ENCODE results near the gene PDE8A.
A peak's percentile ranks its signal among the peaks of the same experiment; 100 is the strongest.
"Not testable (repeated sequence)": the region's sequence is repeated elsewhere in the genome, so short reads cannot be mapped to it uniquely, and the experiment has no call there.

PDE8A gene

DNA sequence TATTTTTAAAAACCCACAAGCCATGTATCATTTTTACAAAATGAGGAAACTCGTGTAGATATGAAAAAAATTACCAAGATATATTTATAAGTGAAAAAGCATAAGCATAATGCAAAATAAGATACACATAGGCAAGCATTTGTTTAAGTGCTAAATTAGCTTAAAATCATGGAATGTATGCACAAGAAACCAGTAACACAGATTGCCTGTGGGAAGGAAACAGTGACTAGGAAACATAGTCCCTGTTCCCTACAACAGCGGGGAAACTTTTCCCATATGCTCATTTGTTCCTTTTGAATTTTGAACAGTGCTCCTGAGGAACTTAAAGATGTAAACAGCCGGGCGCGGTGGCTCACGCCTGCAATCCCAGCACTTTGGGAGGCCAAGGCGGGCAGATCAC, 169.5 kb downstream of the PDE8A start:
- H3K4me3 ChIP-seq (ENCODE audit: low read depth, low read length): no peak overlapping the region
- DNase-seq (ENCODE audit: low read depth): no peak

DNA sequence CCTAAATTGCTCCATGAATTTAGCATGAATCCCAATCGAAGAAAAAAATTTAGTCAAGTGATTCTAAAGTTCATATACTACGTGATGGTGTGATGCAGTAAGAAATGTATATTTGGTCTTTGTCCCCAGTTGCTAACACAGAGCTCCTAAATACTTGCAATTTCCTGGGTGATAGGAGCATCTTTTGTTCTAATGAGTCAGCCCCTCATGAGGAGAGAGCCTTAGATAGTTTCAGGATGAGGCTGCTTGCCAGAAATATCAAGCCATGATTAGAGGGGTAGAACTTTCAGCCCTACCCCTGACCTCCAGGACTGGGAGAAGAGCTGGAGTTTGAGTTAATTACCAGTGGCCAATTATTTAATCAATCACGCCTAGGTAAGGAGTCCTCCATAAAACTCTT, 170.2 kb downstream of the PDE8A start:
- no peak for DNase-seq (ENCODE audit: low read depth)
- no peak overlapping the region for H3K4me3 ChIP-seq (ENCODE audit: low read depth, low read length)

DNA sequence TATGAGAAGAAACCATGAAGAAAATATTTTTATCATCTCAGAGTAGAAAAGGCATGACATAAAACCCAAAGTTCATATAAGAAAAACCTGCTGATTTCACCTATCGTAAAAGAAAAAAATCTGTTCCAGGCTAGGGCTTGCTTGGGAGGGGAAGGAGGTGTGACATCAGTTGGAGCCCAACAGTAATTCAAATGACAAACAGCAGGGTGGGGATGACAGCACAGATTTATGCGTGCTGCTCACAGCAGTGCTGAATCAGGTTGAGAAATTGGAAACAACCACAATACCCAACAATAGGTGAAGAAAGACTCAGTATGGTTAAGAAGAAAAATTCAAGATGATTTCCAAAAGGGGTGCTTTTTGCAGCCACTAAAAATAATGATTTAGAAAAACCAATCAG, 172.4 kb downstream of the PDE8A start:
- no peak overlapping the region for H3K4me3 ChIP-seq (ENCODE audit: low read depth, low read length)
- DNase-seq (ENCODE audit: low read depth): no peak

DNA sequence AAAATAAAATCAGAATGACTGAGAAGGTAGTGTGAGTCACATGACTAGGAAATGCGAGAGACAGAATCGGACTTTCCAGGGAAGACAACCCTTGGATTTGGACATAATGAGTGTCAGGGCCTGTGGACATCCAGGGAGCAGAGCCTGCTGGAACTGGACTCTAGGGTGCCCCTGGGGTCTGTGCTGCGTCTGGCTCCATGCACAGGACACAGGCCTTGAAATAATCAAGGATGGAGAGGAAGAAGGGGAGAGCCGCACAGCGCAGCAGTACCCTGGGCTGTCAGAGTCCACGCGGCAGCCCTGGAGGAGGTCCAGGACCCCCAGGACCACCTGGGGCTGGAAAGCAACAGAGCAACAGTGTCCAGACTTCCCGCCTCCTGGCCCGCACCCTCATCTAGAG, 173.7 kb downstream of the PDE8A start:
- no peak overlapping the region for H3K4me3 ChIP-seq (ENCODE audit: low read depth, low read length)
- no peak for DNase-seq (ENCODE audit: low read depth)

DNA sequence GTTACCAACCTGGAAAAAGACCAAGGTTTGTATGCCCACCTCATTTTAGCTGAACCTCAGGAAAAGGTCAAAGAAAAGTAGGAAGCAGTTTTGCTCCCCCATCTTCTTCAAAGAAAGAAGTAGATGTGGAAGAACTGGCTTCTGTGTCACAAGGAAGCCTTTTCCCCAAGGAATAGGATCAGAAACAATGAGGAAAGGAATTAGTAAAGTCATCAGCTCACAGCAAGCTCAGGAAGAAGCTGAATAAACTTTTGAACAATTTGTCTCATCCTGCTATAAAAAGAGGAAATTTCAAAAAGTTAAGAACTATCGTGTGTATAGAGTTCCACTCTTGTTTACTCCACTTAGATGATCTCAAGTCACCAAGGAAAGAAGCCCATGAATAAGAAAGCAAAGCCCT, 174.2 kb downstream of the PDE8A start:
- DNase-seq (ENCODE audit: low read depth): no peak
- H3K4me3 ChIP-seq (ENCODE audit: low read depth, low read length): no peak overlapping the region

DNA sequence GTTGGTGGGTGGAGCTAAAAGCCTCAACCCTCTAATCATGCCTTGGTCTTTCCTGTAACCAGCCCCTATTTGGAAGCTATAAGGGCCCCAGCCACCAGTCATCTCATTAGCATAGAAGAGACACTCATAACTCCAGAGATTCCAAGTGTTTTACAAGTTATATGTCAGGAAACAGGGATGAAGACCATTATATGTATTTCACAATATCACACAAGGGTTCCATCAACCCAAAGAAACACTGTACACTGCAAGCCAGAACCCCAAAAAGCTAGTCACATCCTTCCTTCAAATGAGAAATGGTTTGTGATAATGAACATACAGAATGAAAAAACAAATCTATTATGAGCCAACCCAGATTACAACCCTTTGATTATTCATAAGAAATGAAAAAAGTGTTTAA, 175.7 kb downstream of the PDE8A start:
- H3K4me3 ChIP-seq (ENCODE audit: low read depth, low read length): no peak overlapping the region
- no peak for DNase-seq (ENCODE audit: low read depth)

DNA sequence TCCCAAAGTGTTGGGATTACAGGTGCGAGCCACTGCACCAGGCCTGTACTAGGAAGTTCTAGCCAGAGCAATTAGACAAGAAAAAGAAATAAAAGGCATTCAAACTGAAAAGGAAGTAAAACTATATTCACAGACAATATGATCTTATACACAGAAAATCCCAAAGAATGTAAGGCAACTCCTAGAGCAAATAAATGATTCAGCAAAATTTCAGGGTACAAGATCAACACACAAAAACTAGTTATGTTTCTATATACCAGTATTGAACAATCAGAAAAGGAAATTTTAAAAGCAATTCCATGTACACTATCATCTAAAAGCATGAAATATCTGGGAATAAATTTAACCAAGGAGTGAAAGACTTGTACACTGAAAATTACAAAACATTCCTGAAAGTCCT, 180.6 kb downstream of the PDE8A start:
- no peak for DNase-seq (ENCODE audit: low read depth)
- H3K4me3 ChIP-seq (ENCODE audit: low read depth, low read length): no peak overlapping the region

DNA sequence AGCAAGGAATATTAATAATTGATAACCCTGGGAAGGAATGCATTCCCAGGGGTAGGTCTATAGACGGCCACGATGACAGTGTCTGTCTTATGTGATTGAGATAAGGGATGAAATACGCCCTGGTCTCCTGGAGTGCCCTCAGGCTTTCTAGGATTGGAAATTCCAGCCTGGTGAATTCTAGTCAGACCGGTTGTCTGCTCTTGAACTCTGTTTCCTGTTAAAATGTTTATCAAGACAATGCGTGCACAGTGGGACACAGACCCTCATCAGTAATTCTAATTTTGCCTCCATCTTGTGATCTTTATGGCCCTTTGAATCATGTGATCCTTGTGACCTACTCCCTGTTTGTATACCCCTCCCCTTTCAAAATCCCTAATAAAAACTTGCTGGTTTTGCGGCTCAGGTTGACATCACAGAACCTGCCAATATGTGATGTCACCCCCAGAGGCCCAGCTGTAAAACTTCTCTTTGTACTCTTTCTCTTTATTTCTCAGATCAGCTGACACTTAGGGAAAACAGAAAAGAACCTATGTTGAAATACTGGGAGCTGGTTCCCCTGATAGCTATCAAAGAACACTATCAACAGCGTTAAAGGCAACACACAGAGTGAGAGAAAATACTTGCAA, 183.3 kb downstream of the PDE8A start:
- no peak for DNase-seq (ENCODE audit: low read depth)

DNA sequence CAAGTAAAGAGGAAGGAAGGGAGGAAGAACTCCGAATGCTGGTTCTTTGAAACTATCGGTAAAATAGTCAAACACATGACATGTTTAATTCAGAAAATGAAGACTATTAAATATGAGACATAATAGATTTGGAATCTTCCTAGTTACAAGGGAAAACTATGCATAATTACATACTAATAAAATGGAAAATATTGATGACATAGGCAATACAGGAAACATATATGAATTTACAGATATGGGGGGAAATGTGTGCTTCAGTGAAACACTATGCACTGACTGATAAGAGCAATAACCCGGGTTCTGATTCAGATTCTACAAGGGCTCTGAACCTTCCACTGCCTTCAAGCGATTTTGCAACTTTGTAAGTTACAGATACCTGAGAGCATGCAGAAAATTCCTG, 185.9 kb downstream of the PDE8A start:
- no peak for DNase-seq (ENCODE audit: low read depth)
- no peak overlapping the region for H3K4me3 ChIP-seq (ENCODE audit: low read depth, low read length)

More for the DNA sequence above, 183.3 kb downstream of the PDE8A start:
- H3K4me3 ChIP-seq (ENCODE audit: low read depth, low read length): no peak overlapping the region

DNA sequence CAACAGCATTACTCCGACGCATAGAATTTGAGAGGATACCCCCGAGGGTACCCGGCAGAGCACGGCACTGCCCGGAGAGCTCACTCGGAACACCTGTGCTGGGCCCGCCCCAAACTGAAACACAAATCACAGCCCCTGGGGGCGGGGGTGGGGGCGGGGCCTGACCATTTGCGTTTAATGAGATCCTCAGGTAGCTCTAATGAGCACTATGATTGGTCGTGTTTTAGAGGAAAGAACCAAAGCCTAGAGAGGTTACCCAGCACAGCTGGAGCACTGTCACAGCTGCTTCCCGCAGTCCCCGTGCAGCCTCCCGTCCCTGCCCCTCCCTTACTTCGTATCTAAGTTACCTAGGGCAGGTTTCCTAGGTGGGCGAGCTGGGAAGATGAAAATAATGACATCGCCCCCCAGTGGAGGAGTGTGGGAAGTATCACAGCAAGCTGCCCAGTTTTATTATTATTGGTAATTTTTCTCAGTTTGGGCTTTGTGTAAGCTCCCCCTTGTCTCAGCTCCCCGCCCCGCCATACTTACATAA, 187.1 kb downstream of the PDE8A start:
- no peak for DNase-seq (ENCODE audit: low read depth)
- H3K4me3 ChIP-seq (ENCODE audit: low read depth, low read length): peak overlapping the region; percentile 5

DNA sequence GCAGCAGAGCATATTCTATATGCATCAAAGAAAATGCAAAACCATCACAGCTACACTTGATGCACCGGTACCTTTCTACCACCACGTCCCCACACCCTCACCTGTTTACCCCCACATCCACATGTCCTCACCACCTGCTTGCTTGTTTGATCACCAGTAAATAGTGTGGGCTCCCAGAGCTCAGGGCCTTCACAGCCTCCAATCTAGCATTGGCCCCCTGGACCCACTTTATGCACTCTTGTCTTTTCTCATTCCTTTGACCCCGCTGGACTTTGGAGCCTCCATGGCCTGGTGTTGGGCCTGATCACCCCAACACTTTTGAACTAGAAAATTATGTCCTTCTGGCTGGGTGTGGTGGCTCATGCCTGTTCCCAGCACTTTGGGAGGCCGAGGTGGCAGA, 190.1 kb downstream of the PDE8A start:
- no peak overlapping the region for H3K4me3 ChIP-seq (ENCODE audit: low read depth, low read length)
- no peak for DNase-seq (ENCODE audit: low read depth)

DNA sequence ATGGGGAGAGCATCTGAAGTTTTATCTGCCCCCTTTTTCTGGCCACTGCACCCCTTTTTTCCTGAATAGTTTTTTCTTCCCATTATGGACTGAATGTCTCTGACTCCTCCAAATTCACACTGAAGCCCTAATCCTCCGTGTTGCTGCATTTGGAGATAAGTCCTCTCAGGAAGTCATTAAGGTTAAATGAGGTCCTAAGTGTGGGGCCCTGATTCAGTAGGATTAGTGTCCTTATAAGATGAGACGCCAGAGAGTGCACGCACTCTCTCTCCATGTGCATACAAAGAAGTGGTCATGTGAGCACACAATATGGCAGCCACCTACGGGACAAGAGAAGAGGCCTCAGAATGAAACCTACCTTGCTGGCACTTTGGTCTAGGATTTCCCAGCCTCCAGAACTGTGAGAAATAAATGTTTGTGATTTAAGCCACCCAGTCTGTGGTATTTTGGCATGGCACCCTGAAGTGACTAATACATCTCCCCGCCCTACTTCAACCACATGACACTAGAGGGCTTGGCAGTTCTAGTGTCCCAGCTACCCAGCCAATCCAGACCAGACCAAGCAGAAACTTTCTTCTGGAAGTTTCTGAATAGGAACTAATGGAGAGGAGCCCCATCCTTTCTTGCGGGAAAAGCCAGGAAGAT, 191.3 kb downstream of the PDE8A start:
- H3K4me3 ChIP-seq (ENCODE audit: low read depth, low read length): no peak overlapping the region

DNA sequence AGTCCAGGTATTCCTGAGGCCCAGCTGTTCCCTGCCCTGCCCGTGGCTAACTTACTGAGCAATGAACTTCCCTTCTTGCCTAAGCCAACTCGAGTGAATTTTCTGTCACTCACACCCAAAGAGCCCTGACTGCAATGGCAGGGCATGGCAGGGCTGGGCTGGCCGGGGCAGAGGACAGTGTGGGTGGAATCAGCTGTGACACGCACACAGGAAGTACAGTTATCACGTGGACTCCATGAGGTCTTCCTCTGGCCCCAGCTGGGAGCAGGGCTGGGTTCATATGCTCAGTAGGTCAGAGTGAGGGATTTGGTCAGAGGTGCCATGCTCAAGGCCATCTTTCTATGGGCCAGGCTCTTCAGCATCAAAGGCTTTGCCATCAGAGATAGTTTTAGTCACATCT, 192.0 kb downstream of the PDE8A start:
- DNase-seq (ENCODE audit: low read depth); H3K4me3 ChIP-seq (ENCODE audit: low read depth, low read length): not testable (repeated sequence)

More for the DNA sequence above, 191.3 kb downstream of the PDE8A start:
- DNase-seq (ENCODE audit: low read depth): no peak

DNA sequence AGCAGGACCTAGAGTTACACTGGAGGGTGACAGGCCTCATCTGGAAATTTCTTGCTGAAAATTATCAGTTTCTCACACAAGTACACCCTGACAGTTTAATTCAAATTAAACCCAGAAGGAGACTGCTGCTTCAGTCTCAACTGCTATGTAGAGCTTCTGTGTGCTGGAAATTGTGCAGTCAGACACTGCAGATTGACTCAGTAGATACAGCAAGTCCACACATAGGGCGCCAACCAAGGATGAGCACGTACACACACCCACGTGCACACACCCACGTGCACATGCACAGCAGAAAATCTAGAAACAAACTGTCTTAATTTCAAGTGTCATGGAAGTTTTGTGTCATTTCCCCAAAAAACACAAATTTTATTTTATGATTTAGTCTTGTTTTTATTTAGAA, 192.9 kb downstream of the PDE8A start:
- DNase-seq (ENCODE audit: low read depth): no peak
- H3K4me3 ChIP-seq (ENCODE audit: low read depth, low read length): no peak overlapping the region

DNA sequence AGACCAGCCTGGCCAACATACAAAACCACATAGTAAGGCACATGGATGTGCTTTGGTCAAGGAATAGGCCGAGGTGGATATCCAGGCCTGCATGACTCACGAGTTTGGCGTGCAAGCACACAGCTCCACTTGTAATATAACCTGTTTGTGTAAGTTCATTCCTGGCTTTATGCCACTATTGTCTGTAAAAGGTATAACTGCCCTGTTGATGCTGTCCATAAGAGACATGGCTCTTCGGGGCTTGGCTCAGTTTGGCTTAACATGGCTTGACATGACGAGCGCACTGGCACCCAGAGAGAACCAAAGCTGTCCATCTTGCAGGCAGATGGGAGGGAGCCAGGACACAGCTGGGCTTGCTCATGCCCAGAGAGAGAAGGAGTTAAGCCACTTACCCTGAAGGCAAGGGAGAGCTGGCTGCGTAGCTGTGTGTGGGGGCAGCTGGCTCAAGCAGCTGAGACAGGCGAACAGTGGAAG, 195.4 kb downstream of the PDE8A start:
- H3K4me3 ChIP-seq (ENCODE audit: low read depth, low read length): not testable (repeated sequence)
- peak; percentile 43 for DNase-seq (ENCODE audit: low read depth)

DNA sequence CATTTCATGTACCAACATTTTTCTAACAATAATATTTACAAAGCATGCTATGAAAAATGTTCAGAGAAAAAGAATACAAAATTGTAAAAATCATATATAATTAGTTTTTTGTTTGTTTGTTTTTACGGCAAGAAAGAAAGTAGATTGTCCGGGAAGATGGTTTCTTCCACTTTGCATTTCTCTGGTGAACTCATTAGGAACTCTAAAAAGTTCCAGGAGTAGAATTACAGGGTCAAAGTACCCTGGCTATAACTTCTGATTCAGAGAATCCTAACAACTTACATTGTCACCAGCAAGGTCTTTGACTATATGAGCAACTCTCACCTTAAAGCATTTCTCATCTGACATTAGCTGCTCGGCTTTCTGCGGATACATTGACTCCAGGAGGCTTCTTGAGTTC, 196.7 kb downstream of the PDE8A start:
- no peak for DNase-seq (ENCODE audit: low read depth)

DNA sequence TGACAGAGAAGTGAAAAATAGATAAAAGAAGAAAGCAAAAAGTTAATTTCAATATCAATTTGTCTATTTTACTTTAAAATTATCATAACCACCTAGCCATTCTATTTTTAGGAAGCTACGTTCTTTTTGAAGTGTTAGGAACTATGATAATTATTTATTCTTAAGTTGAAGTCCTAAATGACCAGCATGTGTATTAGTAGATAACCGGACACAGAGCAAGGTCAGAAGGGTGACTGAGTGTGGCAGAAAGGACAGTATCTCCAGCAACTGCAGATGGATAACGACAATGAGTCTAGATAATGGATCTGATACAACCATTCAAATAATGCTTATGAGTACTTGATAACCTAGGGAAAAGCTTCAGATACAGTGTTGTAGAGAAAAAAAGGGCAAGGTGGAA, 198.0 kb downstream of the PDE8A start:
- no peak overlapping the region for H3K4me3 ChIP-seq (ENCODE audit: low read depth, low read length)
- no peak for DNase-seq (ENCODE audit: low read depth)

More for the DNA sequence above, 196.7 kb downstream of the PDE8A start:
- no peak overlapping the region for H3K4me3 ChIP-seq (ENCODE audit: low read depth, low read length)

DNA sequence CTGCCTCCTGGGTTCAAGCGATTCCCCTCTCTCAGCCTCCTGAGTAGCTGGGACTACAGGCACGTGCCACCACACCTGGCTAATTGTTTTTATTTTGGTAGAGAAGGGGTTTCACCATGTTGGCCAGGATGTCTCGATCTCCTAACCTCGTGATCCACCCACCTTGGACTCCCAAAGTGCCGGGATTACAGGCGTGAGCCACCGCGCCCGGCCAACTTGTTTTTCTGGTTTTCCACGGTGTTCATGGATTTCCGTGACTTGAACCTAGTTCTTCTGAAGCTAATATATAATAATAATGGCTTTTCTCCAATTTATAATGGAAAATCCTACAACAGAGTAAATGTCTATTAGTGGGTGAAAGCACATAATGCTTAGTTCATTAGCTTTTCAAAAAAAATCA, 203.7 kb downstream of the PDE8A start:
- H3K4me3 ChIP-seq (ENCODE audit: low read depth, low read length); DNase-seq (ENCODE audit: low read depth): not testable (repeated sequence)

DNA sequence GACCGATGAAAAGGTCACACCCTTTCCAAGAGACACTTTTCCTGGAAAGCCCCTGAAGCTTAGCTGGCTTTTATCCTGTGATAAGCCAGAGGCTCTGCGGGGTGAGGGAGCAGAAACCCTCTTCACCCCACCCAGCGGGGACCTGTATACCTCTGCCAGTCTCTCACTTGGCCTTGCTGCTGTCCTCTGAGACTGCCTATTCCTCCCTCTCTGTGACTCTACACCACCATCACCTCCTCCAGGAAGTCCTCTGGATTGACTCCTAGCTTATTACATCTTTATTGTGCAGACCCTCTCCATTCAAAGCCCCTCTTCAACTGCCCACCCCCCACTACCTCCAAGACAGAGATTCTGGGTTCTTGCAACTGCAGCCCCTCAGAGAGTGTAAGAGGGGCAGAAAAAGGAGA, 206.5 kb downstream of the PDE8A start:
- H3K4me3 ChIP-seq (ENCODE audit: low read depth, low read length); DNase-seq (ENCODE audit: low read depth): not testable (repeated sequence)
